A549 (cell line): ENCODE data around the gene PRRC1. TPM values are rescaled to one million over a fixed set of nuclear protein-coding genes. Genes with fewer than 3 reads are reported as not detected.

Experiments
- ATAC-seq, 2 experiments: fragments of 200-7000 bp in 1 of 2; fragments of >200 bp in 1 of 2; cut with Nextera tagmentation in 1 of 2; cut with Tn5 transposase in 1 of 2; 3 replicates each; pipeline versions ENCODE4 v1.8.0 to v1.9.1; 2018 to 2020; ENCODE audit warnings: mild to moderate bottlenecking in 1 of 2, moderate library complexity in 1 of 2
- CTCF ChIA-PET: fragments of 300-600 bp; sonication (Branson Sonifier 250); formaldehyde crosslinking; extraction: SDS; loops from one replicate; lab custom pipeline; 2021; ENCODE audit warnings: antibody characterized with exemption, inconsistent platforms; lab: Yijun Ruan, JAX
- POLR2A ChIA-PET: fragments of 350-600 bp; formaldehyde crosslinking; extraction: SDS; loops from one replicate; lab custom pipeline; 2021; ENCODE audit warnings: antibody characterized with exemption, inconsistent platforms; lab: Yijun Ruan, JAX
- DNase-seq, 2 experiments: peaks; one replicate each; pipeline versions ENCODE4 v3.0.0 to v3.0.0-alpha.2; 2011 to 2016; ENCODE audit warnings: low read depth in 1 of 2, low spot score in 1 of 2
- FAIRE-seq: peaks from 2 replicates; lab custom pipeline; 2011; peaks lifted over from hg19 to GRCh38; lab: Jason Lieb, UNC
- H3K27ac ChIP-seq, 2 experiments: fragments of >200 bp; sonication (Bioruptor Twin); formaldehyde crosslinking; 3 replicates each; pipeline ENCODE4 v1.5.1; 2016 to 2017
- H3K4me1 ChIP-seq: fragments of >200 bp; sonication (Bioruptor Twin); formaldehyde crosslinking; 3 replicates; pipeline ENCODE4 v1.6.1; 2016
- H3K4me2 ChIP-seq: fragments of >200 bp; sonication (Bioruptor Twin); formaldehyde crosslinking; 3 replicates; pipeline ENCODE4 v1.6.1; 2016
- H3K4me3 ChIP-seq: fragments of >200 bp; sonication (Bioruptor Twin); formaldehyde crosslinking; 3 replicates; pipeline ENCODE4 v1.5.1; 2016
- H3K9me3 ChIP-seq: fragments of >200 bp; sonication (Bioruptor Twin); formaldehyde crosslinking; 3 replicates; pipeline ENCODE4 v1.6.1; 2016
- BHLHE40 ChIP-seq: IDR thresholded peaks from 2 replicates; pipeline ENCODE4 v1.6.1; 2012; ENCODE audit warnings: low read depth, low read length, inconsistent platforms
- CBX8 ChIP-seq: fragments of 200-600 bp; sonication (generic); IDR thresholded peaks from 2 replicates; pipeline ENCODE4 v1.6.1; 2016
- CHD4 ChIP-seq: fragments of 200-600 bp; sonication (generic); IDR thresholded peaks from 2 replicates; pipeline ENCODE4 v1.6.1; 2016; ENCODE audit warnings: antibody characterized with exemption, mild to moderate bottlenecking, borderline replicate concordance
- EHMT2 ChIP-seq: fragments of 200-600 bp; sonication (generic); IDR thresholded peaks from 2 replicates; pipeline ENCODE4 v1.6.1; 2016; ENCODE audit warnings: antibody characterized with exemption, low read depth, mild to moderate bottlenecking, moderate library complexity
- ESRRA ChIP-seq: fragments of 150-350 bp; IDR thresholded peaks from 2 replicates; pipeline ENCODE4 v1.6.1; 2014; ENCODE audit warnings: mild to moderate bottlenecking, low read length, borderline replicate concordance
- FOSL2 ChIP-seq, 2 experiments: fragments of 450-650 bp in 1 of 2; fragments of >200 bp in 1 of 2; sonication (Bioruptor Twin) in 1 of 2; formaldehyde crosslinking; IDR thresholded peaks; 2 replicates each; pipeline versions ENCODE4 v1.5.0 to v1.6.1; 2016 to 2020; ENCODE audit warnings: mild to moderate bottlenecking in 1 of 2, moderate library complexity in 1 of 2
- FOXS1 ChIP-seq: fragments of 250-450 bp; sonication (Bioruptor Pico); IDR thresholded peaks from 2 replicates; pipeline ENCODE4 v1.5.0; 2020; ENCODE audit warnings: mild to moderate bottlenecking, moderate library complexity
- GATA3 ChIP-seq: IDR thresholded peaks from 2 replicates; pipeline ENCODE4 v1.6.1; 2012; ENCODE audit warnings: borderline replicate concordance
- HDAC2 ChIP-seq: fragments of 200-600 bp; sonication (generic); IDR thresholded peaks from 2 replicates; pipeline ENCODE4 v1.6.1; 2016
- HEYL ChIP-seq: fragments of 250-450 bp; sonication (Bioruptor Pico); IDR thresholded peaks from 2 replicates; pipeline ENCODE4 v1.8.0; 2021; ENCODE audit warnings: mild to moderate bottlenecking, moderate library complexity
- HOXB13 ChIP-seq: fragments of 250-450 bp; sonication (Bioruptor Pico); IDR thresholded peaks from 2 replicates; pipeline ENCODE4 v1.5.0; 2020; ENCODE audit warnings: low read depth, mild to moderate bottlenecking, moderate library complexity
- JUNB ChIP-seq: fragments of >200 bp; sonication (Bioruptor Twin); formaldehyde crosslinking; IDR thresholded peaks from 2 replicates; pipeline ENCODE4 v1.6.1; 2016
- KDM1A ChIP-seq: fragments of 200-600 bp; sonication (generic); IDR thresholded peaks from 2 replicates; pipeline ENCODE4 v1.6.1; 2016; ENCODE audit warnings: low read depth, mild to moderate bottlenecking
- KDM5A ChIP-seq: fragments of 200-600 bp; sonication (generic); IDR thresholded peaks from 2 replicates; pipeline ENCODE4 v1.6.1; 2016; ENCODE audit warnings: antibody characterized with exemption, mild to moderate bottlenecking
- MYC ChIP-seq: IDR thresholded peaks from 2 replicates; pipeline ENCODE4 v1.6.1; 2012; ENCODE audit warnings: mild to moderate bottlenecking, inconsistent platforms, low read length, improper control_type of control experiment, borderline replicate concordance
- NFE2L2 ChIP-seq: fragments of 150-350 bp; conservative IDR thresholded peaks from 2 replicates; pipeline ENCODE4 v1.6.1; 2014; ENCODE audit warnings: low read length
- NPAS2 ChIP-seq: fragments of 250-450 bp; sonication (Bioruptor Pico); IDR thresholded peaks from 2 replicates; pipeline ENCODE4 v1.8.0; 2022; ENCODE audit warnings: mild to moderate bottlenecking, moderate library complexity, borderline replicate concordance
- RAD21 ChIP-seq, 2 experiments: fragments of >200 bp in 1 of 2; sonication (Bioruptor Twin) in 1 of 2; formaldehyde crosslinking in 1 of 2; IDR thresholded peaks in 1 of 2; conservative IDR thresholded peaks in 1 of 2; 2 replicates in 1 of 2; 3 replicates in 1 of 2; pipeline ENCODE4 v1.6.1; 2012 to 2018; ENCODE audit warnings: inconsistent platforms in 1 of 2
- RARB ChIP-seq: fragments of 250-450 bp; sonication (Bioruptor Pico); IDR thresholded peaks from 2 replicates; pipeline ENCODE4 v1.8.0; 2021; ENCODE audit warnings: mild to moderate bottlenecking, moderate library complexity
- RFX5 ChIP-seq: fragments of 450-650 bp; IDR thresholded peaks from 2 replicates; pipeline ENCODE4 v1.7.1; 2014; ENCODE audit warnings: antibody characterized with exemption, mild to moderate bottlenecking, moderate library complexity
- SMC3 ChIP-seq: fragments of >200 bp; sonication (Bioruptor Twin); formaldehyde crosslinking; IDR thresholded peaks from 3 replicates; pipeline ENCODE4 v1.6.1; 2018; ENCODE audit warnings: inconsistent platforms
- SREBF2 ChIP-seq: fragments of 450-650 bp; IDR thresholded peaks from 2 replicates; pipeline ENCODE4 v1.6.1; 2014; ENCODE audit warnings: mild to moderate bottlenecking, moderate library complexity
- WGBS: methylation state at CpG from one replicate; pipeline ENCODE4 v1.1.6; 2017; ENCODE audit errors: missing lambda C conversion rate; 5-methylcytosine and 5-hydroxymethylcytosine counted together
- polyA plus RNA-seq, 4 experiments: library from polyadenylated mRNA; depleted of rRNA in 3 of 4; stranded (reverse); fragments of >200 nt; fragmentation: RNase III in 1 of 4; extraction: RNeasy Plus Mini Kit Qiagen cat#74134 plus additional on column Dnase treatment in 1 of 4; gene quantifications; 2 replicates in 3 of 4; 3 replicates in 1 of 4; pipeline ENCODE4 v1.2.3, GENCODE V29; 2011 to 2017
- TF ChIP-seq, protein P1 (sequence below): fragments of 450-650 bp; IDR thresholded peaks from 2 replicates; pipeline ENCODE4 v1.6.1; 2014; ENCODE audit warnings: antibody characterized with exemption
- TF ChIP-seq, protein P2 (sequence below): IDR thresholded peaks from 2 replicates; pipeline ENCODE4 v1.6.1; 2012
- TF ChIP-seq, protein P3 (sequence below): IDR thresholded peaks from 2 replicates; pipeline ENCODE4 v1.6.1; 2012
- TF ChIP-seq, protein P4 (sequence below): fragments of >200 bp; sonication (Bioruptor Twin); formaldehyde crosslinking; IDR thresholded peaks from 2 replicates; pipeline ENCODE4 v1.6.1; 2016

Gene PRRC1
- polyA plus RNA-seq, 2 of the 4 experiments (the other 2 are of a cell fraction) = 40.7 to 82.2 TPM

DNA sequence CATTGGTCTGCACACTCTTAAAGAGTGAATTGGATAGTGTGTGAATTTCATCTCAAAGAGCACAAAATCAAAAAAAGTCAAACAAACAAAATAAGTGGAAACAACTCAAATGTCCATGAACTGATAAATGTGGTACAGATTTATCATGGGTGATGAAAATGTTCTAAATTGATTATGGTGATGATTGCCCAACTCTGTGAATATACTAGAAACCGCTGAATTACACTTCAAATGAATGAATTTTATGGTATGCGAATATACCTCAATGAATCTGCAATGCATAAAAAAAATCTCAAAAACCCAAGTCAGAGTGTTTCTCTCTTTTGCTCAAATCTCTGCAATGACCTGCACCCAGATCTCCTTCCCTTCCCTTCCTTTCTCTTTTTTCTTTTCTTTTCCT is 64.0 kb downstream of the PRRC1 start (continued):
- TF ChIP-seq, protein P1, sequence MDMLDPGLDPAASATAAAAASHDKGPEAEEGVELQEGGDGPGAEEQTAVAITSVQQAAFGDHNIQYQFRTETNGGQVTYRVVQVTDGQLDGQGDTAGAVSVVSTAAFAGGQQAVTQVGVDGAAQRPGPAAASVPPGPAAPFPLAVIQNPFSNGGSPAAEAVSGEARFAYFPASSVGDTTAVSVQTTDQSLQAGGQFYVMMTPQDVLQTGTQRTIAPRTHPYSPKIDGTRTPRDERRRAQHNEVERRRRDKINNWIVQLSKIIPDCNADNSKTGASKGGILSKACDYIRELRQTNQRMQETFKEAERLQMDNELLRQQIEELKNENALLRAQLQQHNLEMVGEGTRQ = no peak
- TF ChIP-seq NPAS2 (CRISPR knock-in tag) (no peak), GATA3 (no peak), HEYL (CRISPR knock-in tag) (no peak), NFE2L2 (no peak), KDM1A (no peak)
- TF ChIP-seq, protein P2, sequence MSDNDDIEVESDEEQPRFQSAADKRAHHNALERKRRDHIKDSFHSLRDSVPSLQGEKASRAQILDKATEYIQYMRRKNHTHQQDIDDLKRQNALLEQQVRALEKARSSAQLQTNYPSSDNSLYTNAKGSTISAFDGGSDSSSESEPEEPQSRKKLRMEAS = no peak

DNA sequence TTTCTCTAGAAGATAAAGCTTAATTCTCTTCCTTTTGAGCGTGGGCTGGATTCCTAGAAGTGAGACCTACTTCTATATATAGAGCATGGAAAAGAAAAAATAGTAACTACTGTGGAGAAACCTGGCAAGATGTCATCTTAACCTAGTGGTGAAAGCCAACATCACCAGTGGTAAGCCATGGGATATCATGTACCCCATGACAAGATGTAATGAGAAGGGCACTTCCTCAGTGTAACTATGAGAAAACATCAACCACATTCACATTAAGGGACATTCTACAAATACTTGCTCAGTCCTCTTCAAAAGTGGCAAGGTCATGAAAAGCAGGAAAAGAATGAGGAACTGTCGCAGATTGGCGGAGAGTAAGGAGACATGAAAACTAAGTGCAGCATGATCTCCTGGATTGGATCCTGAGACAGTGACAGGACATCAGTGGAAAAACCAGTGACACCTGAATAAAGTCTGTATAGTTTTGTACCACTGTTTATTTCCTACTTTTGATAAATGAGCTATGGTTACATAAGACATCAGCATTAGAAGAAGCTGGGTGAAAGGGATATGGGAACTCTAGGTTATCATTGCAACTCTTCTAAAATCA is 65.4 kb downstream of the PRRC1 start:
- Histone ChIP-seq H3K4me1 (peaks cover 10% of the 10 kb centered on the region; the same call in 1 of the 3 replicates), H3K4me2 (no peak overlapping the region), H3K4me3 (no peak overlapping the region), H3K9me3 (no peaks in the 10 kb centered on the region), H3K27ac (no peak overlapping the region)
- ATAC-seq = no peak
- FAIRE-seq = no peak
- 80% methylated on average over 3 of the region's 3 CpGs for whole genome bisulfite sequencing
- POLR2A ChIA-PET = no interaction called here
- no peak for DNase-seq
- TF ChIP-seq MYC = no peak
- no peak for TF ChIP-seq SMC3
- TF ChIP-seq, all 56 proteins: peak for 0
- CTCF ChIA-PET = no interaction called here

DNA sequence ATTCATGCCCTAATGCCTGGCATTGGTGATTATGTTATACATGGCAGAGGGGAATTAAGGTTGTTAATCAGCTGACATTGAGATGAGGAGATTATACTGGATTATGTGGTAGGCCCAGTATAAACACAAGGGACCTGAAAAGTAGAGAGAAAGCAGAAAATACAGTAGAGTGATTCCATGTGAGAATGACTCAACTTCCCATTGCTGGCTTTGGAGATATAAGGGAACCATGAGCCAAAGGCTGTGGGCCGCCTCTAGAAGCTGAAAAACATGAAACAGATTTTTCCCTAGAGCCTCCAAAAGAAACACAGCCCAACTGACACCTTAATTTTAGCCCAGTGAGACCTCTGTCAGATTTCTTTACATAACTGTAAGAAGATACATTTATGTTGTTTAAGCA is 66.4 kb downstream of the PRRC1 start:
- Histone ChIP-seq H3K9me3 (no peaks in the 10 kb centered on the region), H3K27ac (no peak overlapping the region), H3K4me2 (no peak overlapping the region), H3K4me1 (peaks cover 10% of the 10 kb centered on the region; the same call in 1 of the 3 replicates), H3K4me3 (no peak overlapping the region)
- POLR2A ChIA-PET = no interaction called here
- TF ChIP-seq JUNB (no peak), KDM5A (no peak), ESRRA (no peak), BHLHE40 (no peak), EHMT2 (no peak), SREBF2 (no peak)
- TF ChIP-seq, protein P3, sequence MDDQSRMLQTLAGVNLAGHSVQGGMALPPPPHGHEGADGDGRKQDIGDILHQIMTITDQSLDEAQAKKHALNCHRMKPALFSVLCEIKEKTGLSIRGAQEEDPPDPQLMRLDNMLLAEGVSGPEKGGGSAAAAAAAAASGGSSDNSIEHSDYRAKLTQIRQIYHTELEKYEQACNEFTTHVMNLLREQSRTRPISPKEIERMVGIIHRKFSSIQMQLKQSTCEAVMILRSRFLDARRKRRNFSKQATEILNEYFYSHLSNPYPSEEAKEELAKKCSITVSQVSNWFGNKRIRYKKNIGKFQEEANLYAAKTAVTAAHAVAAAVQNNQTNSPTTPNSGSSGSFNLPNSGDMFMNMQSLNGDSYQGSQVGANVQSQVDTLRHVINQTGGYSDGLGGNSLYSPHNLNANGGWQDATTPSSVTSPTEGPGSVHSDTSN = no peak
- CTCF ChIA-PET = interaction anchor here (1.8 kb wide), 1 partner anchor 13 kb away, joined by 5 read pairs; no protein-coding TSS in a partner anchor
- 18% methylated on average over 1 of the region's 1 CpG for WGBS
- DNase-seq (no peak), FAIRE-seq (no peak), ATAC-seq (no peak)

DNA sequence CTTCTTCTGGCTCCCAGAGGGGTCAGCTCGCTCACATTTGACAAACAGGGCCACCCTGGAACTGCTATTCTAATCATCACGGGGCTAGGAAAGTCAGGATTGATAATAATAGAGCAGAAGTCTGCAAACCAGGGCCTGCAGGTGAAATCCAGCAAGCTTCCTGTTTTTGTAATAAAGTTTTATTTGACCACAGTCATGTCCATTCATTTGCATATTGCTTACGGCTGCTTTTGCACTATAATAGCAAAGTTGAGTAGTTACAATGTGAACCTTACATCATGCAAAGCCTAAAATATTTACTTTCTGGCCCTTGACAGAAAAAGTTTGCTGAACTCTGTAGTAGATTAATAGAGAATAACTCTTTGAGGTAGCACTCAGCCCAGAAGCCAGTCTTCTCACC is 68.2 kb downstream of the PRRC1 start:
- no peak for TF ChIP-seq RARB (CRISPR knock-in tag)
- no peak for TF ChIP-seq MYC
- no peak for TF ChIP-seq FOXS1 (CRISPR knock-in tag)
- TF ChIP-seq CHD4 = no peak
- TF ChIP-seq HEYL (CRISPR knock-in tag) = no peak
- TF ChIP-seq, protein P4, sequence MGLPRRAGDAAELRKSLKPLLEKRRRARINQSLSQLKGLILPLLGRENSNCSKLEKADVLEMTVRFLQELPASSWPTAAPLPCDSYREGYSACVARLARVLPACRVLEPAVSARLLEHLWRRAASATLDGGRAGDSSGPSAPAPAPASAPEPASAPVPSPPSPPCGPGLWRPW = no peak
- TF ChIP-seq HOXB13 (CRISPR knock-in tag) = no peak
- TF ChIP-seq RFX5 = no peak
- TF ChIP-seq RAD21 (conservative IDR thresholded peaks at IDR 0.05 in 1 of 2, IDR thresholded peaks at IDR 0.05 in 1 of 2) = no peak
- no peak for TF ChIP-seq FOSL2 (IDR thresholded peaks at IDR 0.05)
- no peak for TF ChIP-seq FOSL2 (CRISPR knock-in tag; IDR thresholded peaks at IDR 0.05)
- TF ChIP-seq HDAC2 = no peak
- TF ChIP-seq CBX8 = no peak
- ATAC-seq (no peak), DNase-seq (no peak), FAIRE-seq (no peak)
- WGBS = 53% methylated on average over 3 of the region's 3 CpGs
- H3K9me3 ChIP-seq = no peaks in the 10 kb centered on the region
- POLR2A ChIA-PET = no interaction called here
- H3K4me1 ChIP-seq = peaks cover 10% of the 10 kb centered on the region; the same call in 1 of the 3 replicates
- CTCF ChIA-PET = interaction anchor here (0.8 to 1.8 kb wide), 2 partner anchors 10 to 14 kb away, joined by 3 to 5 read pairs; no protein-coding TSS in a partner anchor
- no peak overlapping the region for H3K4me3 ChIP-seq
- no peak overlapping the region for H3K27ac ChIP-seq
- no peak overlapping the region; the same call in 2 of the 3 replicates for H3K4me2 ChIP-seq
